GM12878 (cell line): Measurements from ENCODE around the gene MYH7. TPM values are rescaled to one million over a fixed set of nuclear protein-coding genes. Genes with fewer than 3 reads are reported as not detected.

Experiments used
- IKZF2 ChIP-seq, 2 experiments: fragments of 450-650 bp; IDR thresholded peaks; 2 replicates each; pipeline ENCODE4 v1.6.1; 2017; ENCODE audit warnings: mild to moderate bottlenecking in 2 of 2, moderate library complexity in 2 of 2
- POU2F2 ChIP-seq: IDR thresholded peaks from 3 replicates; pipeline ENCODE4 v1.6.1; 2011; ENCODE audit warnings: low read depth, mild to moderate bottlenecking, low read length, borderline replicate concordance
- RUNX3 ChIP-seq: IDR thresholded peaks from 2 replicates; pipeline ENCODE4 v1.6.1; 2012; ENCODE audit warnings: low read length, inconsistent platforms
- SUZ12 ChIP-seq: fragments of 200-600 bp; sonication (generic); IDR thresholded peaks from one replicate; pipeline ENCODE4 v1.6.1; 2018; ENCODE audit warnings: antibody characterized with exemption, mild to moderate bottlenecking; ENCODE audit not compliant: unreplicated experiment
- WRNIP1 ChIP-seq: IDR thresholded peaks from 2 replicates; pipeline ENCODE4 v1.6.1; 2011; ENCODE audit warnings: low read depth, low read length, improper control_type of control experiment, borderline replicate concordance
- ZNF217 ChIP-seq: fragments of 450-650 bp; IDR thresholded peaks from 2 replicates; pipeline ENCODE4 v1.6.1; 2017; ENCODE audit warnings: antibody characterized with exemption, mild to moderate bottlenecking
- polyA plus RNA-seq, 11 experiments: library from polyadenylated mRNA; depleted of rRNA in 4 of 11; unstranded in 6 of 11; stranded (reverse) in 5 of 11; fragments of >200 nt; fragmentation: Nextera tagmentation in 4 of 11; fragmentation: Illumina TruSeq in 1 of 11; extraction: Ambion mirVana in 4 of 11; extraction: Trizol in 1 of 11; gene quantifications; 1 replicate in 1 of 11; 2 replicates in 10 of 11; pipeline versions ENCODE4 v1.2.1 to v1.2.3, GENCODE V29; 2011 to 2016; ENCODE audit warnings: inconsistent platforms in 2 of 11, missing spikeins in 2 of 11, low read depth in 1 of 11
- total RNA-seq, 4 experiments: library from RNA; depleted of rRNA in 3 of 4; stranded (reverse); fragments of >200 nt in 3 of 4; fragmentation: Illumina TruSeq in 1 of 4; extraction: Trizol in 1 of 4; gene quantifications; 2 replicates each; pipeline versions ENCODE4 v1.2.1 to v1.2.3, GENCODE V29; 2013 to 2021
- TF ChIP-seq, protein P1 (sequence below): fragments of 450-650 bp; conservative IDR thresholded peaks from 2 replicates; pipeline ENCODE4 v1.6.1; 2017; ENCODE audit warnings: mild to moderate bottlenecking, moderate library complexity
- TF ChIP-seq, protein P2 (sequence below): fragments of 450-650 bp; IDR thresholded peaks from 2 replicates; pipeline ENCODE4 v1.6.1; 2017; ENCODE audit warnings: mild to moderate bottlenecking
- TF ChIP-seq, protein P3 (sequence below): fragments of 450-650 bp; formaldehyde crosslinking; IDR thresholded peaks from 2 replicates; pipeline ENCODE4 v1.4.0; 2022; ENCODE audit warnings: mild to moderate bottlenecking, moderate library complexity

MYH7 gene
- total and polyA plus RNA-seq, 10 of the 15 experiments (the other 5 are each of a cell fraction or from before 2014, with no cell fraction given): 0.04 to 0.10 (median 0.05) TPM; not detected in 4

DNA sequence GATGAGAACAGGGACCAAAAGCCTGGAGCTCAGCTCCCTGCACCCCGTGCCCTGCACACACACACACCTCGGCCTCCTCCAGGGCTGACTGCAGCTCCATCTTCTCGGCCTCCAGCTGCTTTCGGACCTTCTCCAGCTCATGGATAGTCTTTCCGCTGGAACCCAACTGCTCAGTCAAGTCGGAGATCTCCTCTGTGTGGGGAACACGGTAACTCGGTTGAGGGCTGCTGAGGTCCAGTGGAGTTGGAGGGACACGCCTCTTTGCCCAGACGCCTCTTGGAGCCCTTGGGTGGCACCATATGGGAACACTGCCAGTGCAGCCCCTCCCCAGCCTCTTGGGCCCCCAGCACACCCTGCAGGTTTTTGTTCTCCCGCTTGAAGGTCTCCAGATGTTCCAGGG is 18.7 kb downstream of the MYH7 start (continued):
- TF ChIP-seq POU2F2 (no peak), WRNIP1 (no peak), ZNF217 (no peak), RUNX3 (no peak), IKZF2 (IDR thresholded peaks at IDR 0.05) (no peak), SUZ12 (no peak)
- TF ChIP-seq, protein P1, sequence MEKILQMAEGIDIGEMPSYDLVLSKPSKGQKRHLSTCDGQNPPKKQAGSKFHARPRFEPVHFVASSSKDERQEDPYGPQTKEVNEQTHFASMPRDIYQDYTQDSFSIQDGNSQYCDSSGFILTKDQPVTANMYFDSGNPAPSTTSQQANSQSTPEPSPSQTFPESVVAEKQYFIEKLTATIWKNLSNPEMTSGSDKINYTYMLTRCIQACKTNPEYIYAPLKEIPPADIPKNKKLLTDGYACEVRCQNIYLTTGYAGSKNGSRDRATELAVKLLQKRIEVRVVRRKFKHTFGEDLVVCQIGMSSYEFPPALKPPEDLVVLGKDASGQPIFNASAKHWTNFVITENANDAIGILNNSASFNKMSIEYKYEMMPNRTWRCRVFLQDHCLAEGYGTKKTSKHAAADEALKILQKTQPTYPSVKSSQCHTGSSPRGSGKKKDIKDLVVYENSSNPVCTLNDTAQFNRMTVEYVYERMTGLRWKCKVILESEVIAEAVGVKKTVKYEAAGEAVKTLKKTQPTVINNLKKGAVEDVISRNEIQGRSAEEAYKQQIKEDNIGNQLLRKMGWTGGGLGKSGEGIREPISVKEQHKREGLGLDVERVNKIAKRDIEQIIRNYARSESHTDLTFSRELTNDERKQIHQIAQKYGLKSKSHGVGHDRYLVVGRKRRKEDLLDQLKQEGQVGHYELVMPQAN: no peak
- TF ChIP-seq, protein P2, sequence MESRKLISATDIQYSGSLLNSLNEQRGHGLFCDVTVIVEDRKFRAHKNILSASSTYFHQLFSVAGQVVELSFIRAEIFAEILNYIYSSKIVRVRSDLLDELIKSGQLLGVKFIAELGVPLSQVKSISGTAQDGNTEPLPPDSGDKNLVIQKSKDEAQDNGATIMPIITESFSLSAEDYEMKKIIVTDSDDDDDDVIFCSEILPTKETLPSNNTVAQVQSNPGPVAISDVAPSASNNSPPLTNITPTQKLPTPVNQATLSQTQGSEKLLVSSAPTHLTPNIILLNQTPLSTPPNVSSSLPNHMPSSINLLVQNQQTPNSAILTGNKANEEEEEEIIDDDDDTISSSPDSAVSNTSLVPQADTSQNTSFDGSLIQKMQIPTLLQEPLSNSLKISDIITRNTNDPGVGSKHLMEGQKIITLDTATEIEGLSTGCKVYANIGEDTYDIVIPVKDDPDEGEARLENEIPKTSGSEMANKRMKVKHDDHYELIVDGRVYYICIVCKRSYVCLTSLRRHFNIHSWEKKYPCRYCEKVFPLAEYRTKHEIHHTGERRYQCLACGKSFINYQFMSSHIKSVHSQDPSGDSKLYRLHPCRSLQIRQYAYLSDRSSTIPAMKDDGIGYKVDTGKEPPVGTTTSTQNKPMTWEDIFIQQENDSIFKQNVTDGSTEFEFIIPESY: no peak
- TF ChIP-seq, protein P3, sequence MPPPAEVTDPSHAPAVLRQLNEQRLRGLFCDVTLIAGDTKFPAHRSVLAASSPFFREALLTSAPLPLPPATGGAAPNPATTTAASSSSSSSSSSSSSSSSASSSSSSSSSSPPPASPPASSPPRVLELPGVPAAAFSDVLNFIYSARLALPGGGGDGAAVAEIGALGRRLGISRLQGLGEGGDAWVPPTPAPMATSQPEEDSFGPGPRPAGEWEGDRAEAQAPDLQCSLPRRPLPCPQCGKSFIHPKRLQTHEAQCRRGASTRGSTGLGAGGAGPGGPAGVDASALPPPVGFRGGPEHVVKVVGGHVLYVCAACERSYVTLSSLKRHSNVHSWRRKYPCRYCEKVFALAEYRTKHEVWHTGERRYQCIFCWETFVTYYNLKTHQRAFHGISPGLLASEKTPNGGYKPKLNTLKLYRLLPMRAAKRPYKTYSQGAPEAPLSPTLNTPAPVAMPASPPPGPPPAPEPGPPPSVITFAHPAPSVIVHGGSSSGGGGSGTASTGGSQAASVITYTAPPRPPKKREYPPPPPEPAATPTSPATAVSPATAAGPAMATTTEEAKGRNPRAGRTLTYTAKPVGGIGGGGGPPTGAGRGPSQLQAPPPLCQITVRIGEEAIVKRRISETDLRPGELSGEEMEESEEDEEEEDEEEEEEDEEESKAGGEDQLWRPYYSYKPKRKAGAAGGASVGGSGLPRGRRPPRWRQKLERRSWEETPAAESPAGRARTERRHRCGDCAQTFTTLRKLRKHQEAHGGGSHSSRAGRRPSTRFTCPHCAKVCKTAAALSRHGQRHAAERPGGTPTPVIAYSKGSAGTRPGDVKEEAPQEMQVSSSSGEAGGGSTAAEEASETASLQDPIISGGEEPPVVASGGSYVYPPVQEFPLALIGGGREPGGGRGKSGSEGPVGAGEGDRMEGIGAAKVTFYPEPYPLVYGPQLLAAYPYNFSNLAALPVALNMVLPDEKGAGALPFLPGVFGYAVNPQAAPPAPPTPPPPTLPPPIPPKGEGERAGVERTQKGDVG (CRISPR knock-in tag): no peak
